DND-41 (cell line): Measurements from ENCODE around the gene IGFBP4.

ENCODE experiments used
- EZH2 ChIP-seq: IDR thresholded peaks from 3 replicates; pipeline ENCODE4 v1.6.1; 2012; ENCODE audit warnings: borderline replicate concordance, low read depth, mild to moderate bottlenecking, moderate library complexity, low read length, inconsistent platforms; ENCODE audit not compliant: severe bottlenecking
- TF ChIP-seq, protein P1 (sequence below): IDR thresholded peaks from 2 replicates; pipeline ENCODE4 v1.5.1; 2012; ENCODE audit warnings: borderline replicate concordance, low read length, moderate library complexity, mild to moderate bottlenecking; ENCODE audit not compliant: poor library complexity, severe bottlenecking; ENCODE audit errors: extremely low read depth

DNA sequence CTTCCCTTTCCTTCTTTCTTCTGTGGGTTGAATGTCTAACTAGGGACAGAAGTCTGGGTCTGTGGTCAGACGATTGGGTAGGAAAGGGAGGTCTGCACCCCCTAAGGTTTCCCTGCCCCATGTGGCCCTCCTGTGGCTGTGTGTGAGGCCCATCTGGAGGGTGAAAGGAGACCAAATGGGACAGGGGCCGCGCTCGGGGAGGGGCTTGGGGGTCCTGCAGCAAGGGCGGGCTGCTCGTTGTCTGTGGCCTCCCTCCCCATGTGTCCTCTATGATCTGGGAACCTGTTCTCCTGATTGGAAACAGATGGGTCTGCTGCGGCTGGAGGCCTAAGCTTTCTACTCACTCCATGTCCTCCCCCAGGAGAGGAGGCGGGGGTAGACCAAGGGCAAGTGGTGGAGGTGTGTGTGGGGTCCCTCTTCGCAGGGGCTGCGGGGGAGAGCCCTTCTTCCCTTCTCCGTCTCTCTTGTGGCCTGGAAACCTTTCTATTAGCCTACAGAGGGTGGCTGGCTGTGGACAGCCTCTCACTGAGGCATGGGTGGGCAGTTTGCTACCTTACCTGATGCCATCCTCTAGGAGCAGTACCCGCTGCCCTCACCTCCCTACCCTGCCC lies 18.6 kb downstream of the IGFBP4 start:
- TF ChIP-seq, protein P1, sequence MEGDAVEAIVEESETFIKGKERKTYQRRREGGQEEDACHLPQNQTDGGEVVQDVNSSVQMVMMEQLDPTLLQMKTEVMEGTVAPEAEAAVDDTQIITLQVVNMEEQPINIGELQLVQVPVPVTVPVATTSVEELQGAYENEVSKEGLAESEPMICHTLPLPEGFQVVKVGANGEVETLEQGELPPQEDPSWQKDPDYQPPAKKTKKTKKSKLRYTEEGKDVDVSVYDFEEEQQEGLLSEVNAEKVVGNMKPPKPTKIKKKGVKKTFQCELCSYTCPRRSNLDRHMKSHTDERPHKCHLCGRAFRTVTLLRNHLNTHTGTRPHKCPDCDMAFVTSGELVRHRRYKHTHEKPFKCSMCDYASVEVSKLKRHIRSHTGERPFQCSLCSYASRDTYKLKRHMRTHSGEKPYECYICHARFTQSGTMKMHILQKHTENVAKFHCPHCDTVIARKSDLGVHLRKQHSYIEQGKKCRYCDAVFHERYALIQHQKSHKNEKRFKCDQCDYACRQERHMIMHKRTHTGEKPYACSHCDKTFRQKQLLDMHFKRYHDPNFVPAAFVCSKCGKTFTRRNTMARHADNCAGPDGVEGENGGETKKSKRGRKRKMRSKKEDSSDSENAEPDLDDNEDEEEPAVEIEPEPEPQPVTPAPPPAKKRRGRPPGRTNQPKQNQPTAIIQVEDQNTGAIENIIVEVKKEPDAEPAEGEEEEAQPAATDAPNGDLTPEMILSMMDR: no peak
- no peak for TF ChIP-seq EZH2
